Activated T-cell treated with anti-CD3 and anti-CD28 coated beads for 24 hours (primary cell): Measurements from ENCODE around the gene CAPN2.

Experiments
- DNase-seq: peaks from one replicate; pipeline ENCODE4 v3.0.0-alpha.2; 2020; ENCODE audit warnings: low read depth

CAPN2 gene

GRCh38 chr1:223712194-223712849 lies at the start of gene CAPN2:
TSS of gene CAPN2 (plus strand) at chr1:223712539. CDS start at chr1:223712641, 102 bp downstream.
- no peak for DNase-seq

- DNase-seq: no peak
These were observed 49.4 kb upstream of the CAPN2 start for GRCh38 chr1:223662943-223663342.

DNA sequence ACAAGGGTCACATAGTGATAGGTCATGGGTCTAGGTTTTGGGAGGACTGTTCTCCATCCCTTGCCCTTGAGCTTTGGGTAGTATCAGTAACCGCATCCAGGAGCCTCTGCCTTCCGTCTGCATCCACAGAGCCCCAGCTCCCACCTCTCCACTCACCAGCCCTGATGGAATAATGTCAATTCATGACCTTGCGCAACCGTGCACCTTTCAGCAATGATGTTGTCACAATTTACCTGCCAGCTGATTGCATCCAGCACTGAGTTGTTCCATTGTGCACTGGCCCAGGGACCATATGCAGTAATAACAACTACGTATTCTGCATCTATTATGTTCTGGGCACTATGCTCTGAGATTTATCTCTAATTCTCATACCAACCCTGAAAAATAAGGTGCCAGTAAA lies 48.2 kb upstream of the CAPN2 start:
- no peak for DNase-seq

DNA sequence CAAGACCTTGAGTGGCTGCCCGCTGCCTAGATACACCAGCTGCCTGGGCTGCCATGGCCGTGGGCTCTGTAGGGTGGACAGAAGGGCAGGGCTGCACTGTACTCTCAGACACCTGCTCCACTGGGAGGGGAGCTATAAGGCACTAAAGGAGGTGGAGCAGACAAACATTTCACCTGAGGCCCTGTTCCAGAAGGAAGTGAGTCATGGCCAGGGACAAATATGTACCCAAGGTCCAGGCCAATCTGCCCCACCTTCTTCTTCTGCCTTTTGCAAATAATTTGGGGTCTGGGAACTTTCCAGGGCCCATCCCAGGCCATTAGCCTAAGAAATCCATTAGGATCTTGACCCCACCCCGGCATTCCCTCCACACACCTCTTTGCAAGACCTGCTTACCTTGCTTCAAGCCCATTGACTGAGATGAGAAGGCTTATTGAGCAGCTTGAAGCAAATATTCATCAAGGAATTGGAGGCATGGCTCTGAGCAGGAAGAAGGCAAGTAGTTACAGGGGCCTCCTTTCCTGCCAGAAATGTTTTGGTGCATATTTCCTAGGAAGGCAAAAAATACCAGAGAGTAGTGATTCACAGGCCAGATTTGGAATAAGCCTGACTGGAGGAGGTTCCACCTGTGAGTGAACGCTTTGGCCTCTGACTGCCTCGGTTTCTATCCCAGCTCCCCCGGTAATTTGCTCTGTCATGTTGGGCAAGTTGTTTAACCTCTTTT lies 46.6 kb upstream of the CAPN2 start, which contains the start of gene CAPN8:
Gene CAPN8, minus strand, starts transcription at position 110 of the 721 bp plus-strand sequence. Its CDS starts 55 bp downstream, at position 55.
- no peak for DNase-seq

GRCh38 chr1:223667484-223668182 lies 44.7 kb upstream of the CAPN2 start:
- DNase-seq: no peak

GRCh38 chr1:223669003-223669795 lies 43.1 kb upstream of the CAPN2 start:
- DNase-seq: no peak

GRCh38 chr1:223670458-223671159 lies 41.7 kb upstream of the CAPN2 start:
- DNase-seq: no peak

DNA sequence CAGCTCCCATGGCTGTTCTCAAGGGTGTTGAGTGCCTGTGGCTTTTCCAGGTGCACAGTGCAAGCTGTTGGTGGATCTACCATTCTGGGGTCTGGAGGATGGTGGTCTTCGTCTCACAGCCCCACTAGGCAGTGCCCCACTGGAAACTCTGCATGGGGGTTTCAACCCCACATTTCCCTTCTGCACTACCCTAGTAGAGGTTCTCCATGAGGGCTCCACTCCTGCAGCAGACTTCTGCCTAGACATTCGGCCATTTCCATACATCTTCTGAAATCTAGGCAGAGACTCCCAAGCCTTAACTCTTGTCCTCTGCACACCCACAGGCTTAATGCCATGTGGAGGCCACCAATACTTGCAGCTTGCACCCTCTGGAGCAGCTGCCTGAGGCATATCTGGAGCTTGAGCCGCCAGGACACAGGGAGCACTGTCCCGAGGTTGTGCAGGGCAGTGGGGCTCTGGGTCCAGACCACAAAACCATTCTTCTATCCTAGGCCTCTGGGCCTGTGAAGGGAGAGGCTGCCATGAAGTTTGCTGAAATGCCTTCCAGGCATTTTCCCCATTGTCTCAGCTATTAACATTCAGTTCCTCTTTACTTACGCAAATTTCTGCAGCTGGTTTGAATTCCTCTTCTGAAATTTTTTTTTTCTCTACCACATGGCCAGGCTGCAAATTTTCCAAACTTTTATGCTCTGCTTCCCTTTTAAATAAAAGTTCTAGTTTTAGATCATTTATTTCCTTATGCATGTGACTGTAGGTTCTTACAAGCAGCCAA lies 38.0 kb upstream of the CAPN2 start:
- DNase-seq: no peak

DNA sequence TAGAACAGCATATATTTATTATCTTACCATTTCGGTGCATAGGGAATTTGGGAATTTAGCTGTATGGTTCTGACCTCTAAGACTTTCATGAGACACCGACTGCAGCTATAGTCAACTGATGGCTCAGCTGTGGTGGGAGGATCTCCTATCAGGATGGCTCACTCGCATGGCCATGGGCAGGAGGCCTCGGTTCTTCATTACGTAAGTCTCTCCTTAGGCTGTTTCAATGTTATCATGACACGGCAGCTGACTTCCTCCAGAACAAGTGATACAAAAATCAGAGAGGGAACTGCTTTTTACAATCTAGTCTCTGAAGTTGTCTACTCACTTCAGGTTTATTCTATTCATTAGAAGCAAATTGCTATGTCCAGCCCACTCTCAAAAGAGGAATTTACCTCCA lies 33.5 kb upstream of the CAPN2 start:
- no peak for DNase-seq

DNA sequence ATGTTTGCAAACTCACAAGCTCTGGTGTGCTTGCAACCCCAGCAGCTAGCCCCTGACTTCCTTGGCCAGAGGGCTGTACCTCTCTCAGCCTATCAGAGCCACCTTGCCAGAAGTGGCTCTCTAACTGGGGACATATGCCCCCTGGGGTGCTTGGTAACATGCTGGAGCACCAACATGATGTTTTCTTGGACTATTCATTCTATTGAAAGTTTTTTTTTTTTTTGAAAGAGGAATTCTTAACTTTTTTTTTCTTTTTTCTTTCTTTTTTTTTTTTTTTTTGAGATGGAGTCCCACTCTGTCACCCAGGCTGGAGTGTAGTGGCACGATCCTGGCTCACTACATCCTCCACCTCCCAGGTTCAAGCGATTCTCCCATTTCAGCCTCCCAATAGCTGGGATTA lies 32.2 kb upstream of the CAPN2 start:
- no peak for DNase-seq

DNA sequence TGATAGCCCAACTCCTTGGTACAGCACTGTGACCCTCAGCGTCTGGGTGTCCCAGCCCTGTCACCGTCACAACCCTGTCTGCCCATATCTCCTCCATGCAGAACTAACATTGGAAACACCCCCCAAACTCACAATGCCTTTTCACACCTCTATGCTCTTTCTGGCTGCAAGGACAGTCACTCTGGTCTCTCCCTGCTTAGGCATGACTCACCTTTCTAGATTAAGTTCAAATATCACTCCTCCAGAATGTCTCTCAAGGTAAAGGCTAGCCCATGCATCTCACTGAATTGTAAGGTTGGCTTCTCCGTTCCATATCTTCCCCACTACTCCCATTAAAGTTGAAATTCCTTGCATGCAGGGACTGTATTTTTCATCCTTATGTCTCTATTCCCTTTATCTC lies 29.8 kb upstream of the CAPN2 start:
- no peak for DNase-seq

- DNase-seq: peak; percentile 38
These were observed 28.5 kb upstream of the CAPN2 start for GRCh38 chr1:223683586-223684487.

- DNase-seq: no peak
These were observed 27.9 kb upstream of the CAPN2 start for GRCh38 chr1:223684488-223684792.

DNA sequence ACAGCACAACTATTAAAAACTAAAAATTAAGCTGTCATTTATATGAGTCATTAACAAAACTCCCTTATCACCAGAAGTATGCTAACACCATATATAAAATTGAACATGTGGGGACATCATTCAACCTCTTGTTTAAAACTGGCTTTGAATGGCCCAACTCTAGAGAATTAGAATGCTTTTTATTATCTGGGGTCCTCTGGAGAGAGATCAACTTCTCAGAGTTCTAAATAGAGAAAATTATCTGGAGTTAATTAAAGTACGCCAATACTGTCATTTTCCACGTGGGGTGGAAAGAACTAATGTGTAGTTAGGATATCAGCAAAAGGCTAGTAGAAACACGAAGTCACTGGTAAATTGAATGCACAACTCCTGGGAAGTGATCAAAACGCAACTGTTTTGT lies 21.2 kb upstream of the CAPN2 start:
- no peak for DNase-seq

- DNase-seq: no peak
These were observed 17.3 kb upstream of the CAPN2 start for GRCh38 chr1:223695014-223695548.

DNA sequence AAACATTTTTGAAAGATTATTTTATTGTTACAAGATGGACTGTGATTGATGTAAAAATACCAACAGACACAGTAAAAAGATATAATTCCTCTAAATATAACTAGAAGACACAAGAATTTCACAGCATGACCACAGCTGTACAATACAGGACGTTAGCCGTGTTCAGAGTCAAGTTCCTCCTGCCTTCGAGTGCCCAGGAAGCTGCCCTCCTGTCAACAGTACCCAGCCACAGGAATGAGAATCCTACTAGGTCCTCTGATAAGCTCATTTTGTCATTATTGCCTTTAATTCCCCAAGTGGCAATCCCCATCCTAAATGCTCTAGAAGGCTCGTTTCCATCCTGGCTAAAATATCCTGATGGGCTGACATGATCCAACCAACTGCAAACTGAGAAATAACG lies 16.4 kb upstream of the CAPN2 start:
- DNase-seq: no peak

DNA sequence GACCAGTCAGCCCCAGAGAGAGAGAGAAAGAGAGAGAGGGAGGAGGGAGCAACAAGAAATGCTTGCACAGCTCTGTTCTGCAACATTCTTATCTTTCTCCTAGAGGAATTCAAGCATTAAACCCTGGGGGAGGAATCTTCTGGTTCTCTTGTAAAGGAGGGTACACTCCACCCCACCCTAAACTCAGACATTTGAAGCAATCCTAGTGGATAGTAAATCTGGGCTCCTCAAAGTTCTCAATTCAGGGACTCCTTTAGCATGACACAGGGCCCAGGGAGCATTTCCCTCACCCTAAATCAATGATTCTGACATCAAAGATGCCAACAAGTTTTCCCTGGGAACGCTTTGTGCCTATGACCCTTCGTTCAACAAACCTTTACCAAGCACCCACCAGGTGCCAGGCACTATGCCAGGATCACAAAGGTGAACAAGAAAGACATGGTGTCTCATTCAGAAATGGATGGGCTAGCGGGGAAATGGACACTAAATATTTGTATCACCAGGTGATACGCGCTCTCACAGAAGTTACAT lies 11.9 kb upstream of the CAPN2 start:
- no peak for DNase-seq

GRCh38 chr1:223700942-223701637 lies 11.2 kb upstream of the CAPN2 start:
- no peak for DNase-seq
